CD14-positive monocyte (primary cell): Measurements from ENCODE around the gene PPIL4. TPM values are rescaled to one million over a fixed set of nuclear protein-coding genes. Genes with fewer than 3 reads are reported as not detected.
A peak's percentile ranks its signal among the peaks of the same experiment; 100 is the strongest.

Experiments used
- DNase-seq, 3 donors: peaks; one replicate each; pipeline ENCODE4 v3.0.0-alpha.2; 2011 to 2022
- H2AFZ ChIP-seq: 2 replicates; pipeline ENCODE4 v1.6.0; 2012; ENCODE audit warnings: mild to moderate bottlenecking, low read depth, low read length, inconsistent platforms; ENCODE audit not compliant: insufficient read depth, poor library complexity, severe bottlenecking
- H3K27ac ChIP-seq, 2 donors: 1 replicate in 1 of 2; 2 replicates in 1 of 2; pipeline ENCODE4 v1.5.1; 2012 to 2013; ENCODE audit warnings: low read length in 2 of 2, control low read depth in 1 of 2, inconsistent platforms in 1 of 2, low read depth in 1 of 2, mild to moderate bottlenecking in 1 of 2
- H3K27me3 ChIP-seq, 2 donors: one replicate each; pipeline versions ENCODE4 v1.6.0 to v1.6.1; 2011 to 2013; ENCODE audit warnings: low read length in 2 of 2; ENCODE audit not compliant: control insufficient read depth in 2 of 2, insufficient read depth in 2 of 2
- H3K36me3 ChIP-seq, 2 donors: replicated peaks in 1 of 2; 1 replicate in 1 of 2; 2 replicates in 1 of 2; pipeline versions ENCODE4 v1.5.1 to v1.6.1; 2012 to 2013; ENCODE audit warnings: low read length in 2 of 2, control low read depth in 1 of 2, inconsistent platforms in 1 of 2, mild to moderate bottlenecking in 1 of 2; ENCODE audit not compliant: insufficient read depth in 2 of 2, control insufficient read depth in 1 of 2
- H3K4me1 ChIP-seq, 2 donors: 1 replicate in 1 of 2; 2 replicates in 1 of 2; pipeline versions ENCODE4 v1.5.1 to v1.6.1; 2012 to 2013; ENCODE audit warnings: low read length in 2 of 2, control low read depth in 1 of 2, inconsistent platforms in 1 of 2, mild to moderate bottlenecking in 1 of 2, moderate library complexity in 1 of 2; ENCODE audit not compliant: insufficient read depth in 2 of 2, control insufficient read depth in 1 of 2
- H3K4me2 ChIP-seq: replicated peaks from 2 replicates; pipeline ENCODE3; 2012; ENCODE audit warnings: low read length, moderate library complexity, mild to moderate bottlenecking; ENCODE audit not compliant: poor library complexity, severe bottlenecking; ENCODE audit errors: extremely low read depth
- H3K4me3 ChIP-seq, 3 experiments: fragments of 200-600 bp in 1 of 3; sonication (generic) in 1 of 3; replicated peaks in 1 of 3; 1 replicate in 2 of 3; 2 replicates in 1 of 3; pipeline ENCODE4 v1.5.1; 2011 to 2013; ENCODE audit warnings: low read length in 3 of 3, mild to moderate bottlenecking in 3 of 3, control low read depth in 2 of 3, low read depth in 2 of 3, inconsistent platforms in 1 of 3, moderate library complexity in 1 of 3
- H3K79me2 ChIP-seq: 2 replicates; pipeline ENCODE4 v1.6.0; 2012; ENCODE audit warnings: mild to moderate bottlenecking, control low read depth, inconsistent platforms, low read length, moderate library complexity; ENCODE audit not compliant: insufficient read depth
- H3K9ac ChIP-seq: 2 replicates; pipeline ENCODE4 v1.6.0; 2017; ENCODE audit warnings: low read length, mild to moderate bottlenecking; ENCODE audit not compliant: insufficient read depth, poor library complexity, severe bottlenecking
- H3K9me3 ChIP-seq, 2 donors: replicated peaks in 1 of 2; 1 replicate in 1 of 2; 2 replicates in 1 of 2; pipeline versions ENCODE4 v1.5.1 to v1.6.1; 2012 to 2013; ENCODE audit warnings: low read length in 2 of 2, control low read depth in 1 of 2; ENCODE audit not compliant: control insufficient read depth in 1 of 2, insufficient read depth in 1 of 2
- H4K20me1 ChIP-seq: 2 replicates; pipeline ENCODE4 v1.6.0; 2012; ENCODE audit warnings: mild to moderate bottlenecking, low read length, control low read depth, moderate library complexity; ENCODE audit not compliant: insufficient read depth
- H3K27ac Mint-ChIP-seq, 7 donors: one replicate each; pipeline ENCODE4 v1.8.0; 2020; ENCODE audit warnings: mild to moderate bottlenecking in 7 of 7, mixed read lengths in 7 of 7, moderate library complexity in 6 of 7, inconsistent platforms in 2 of 7
- H3K27me3 Mint-ChIP-seq, 3 donors: one replicate each; pipeline ENCODE4 v1.8.0; 2021 to 2022; ENCODE audit warnings: low read depth in 3 of 3, mild to moderate bottlenecking in 3 of 3, mixed read lengths in 3 of 3, moderate library complexity in 3 of 3, inconsistent platforms in 1 of 3
- H3K36me3 Mint-ChIP-seq, 2 donors: one replicate each; pipeline ENCODE4 v1.8.0; 2020; ENCODE audit warnings: mixed read lengths in 2 of 2, inconsistent platforms in 1 of 2, mild to moderate bottlenecking in 1 of 2
- H3K4me1 Mint-ChIP-seq: one replicate; pipeline ENCODE4 v1.8.0; 2020; ENCODE audit warnings: mild to moderate bottlenecking, mixed read lengths
- H3K4me3 Mint-ChIP-seq, 2 donors: one replicate each; pipeline ENCODE4 v1.8.0; 2020; ENCODE audit warnings: mild to moderate bottlenecking in 2 of 2, mixed read lengths in 2 of 2, moderate library complexity in 1 of 2
- H3K9me3 Mint-ChIP-seq, 7 donors: one replicate each; pipeline ENCODE4 v1.8.0; 2020 to 2022; ENCODE audit warnings: mixed read lengths in 7 of 7, mild to moderate bottlenecking in 6 of 7, moderate library complexity in 6 of 7, inconsistent platforms in 2 of 7
- WGBS: methylation state at CpG from one replicate; pipeline ENCODE4 v1.1.5; 2013; ENCODE audit warnings: missing lambda C conversion rate; ENCODE audit not compliant: insufficient coverage; 5-methylcytosine and 5-hydroxymethylcytosine counted together
- intact Hi-C, 2 donors: fragments of 100-400 bp; cut with micrococcal nuclease; formaldehyde crosslinking; loops; one replicate each; pipeline versions ENCODE4 v1.15.0 to v1.15.1; 2023
- polyA plus RNA-seq, 3 donors: library from polyadenylated mRNA; depleted of rRNA in 1 of 3; unstranded in 2 of 3; stranded (reverse) in 1 of 3; fragments of 300-500 nt in 2 of 3; fragments of >200 nt in 1 of 3; fragmentation: Illumina TruSeq in 2 of 3; gene quantifications; 1 replicate in 2 of 3; 2 replicates in 1 of 3; pipeline ENCODE4 v1.2.3, GENCODE V29; 2012 to 2021
- TF ChIP-seq, protein P1 (sequence below): fragments of 200-600 bp; IDR thresholded peaks from one replicate; pipeline ENCODE4 v1.8.0; 2022; ENCODE audit warnings: antibody characterized with exemption, mild to moderate bottlenecking

PPIL4 gene
- polyA plus RNA-seq, 3 donors: 3.5 to 9.2 (median 4.4) TPM

GRCh38 chr6:149489967-149490366, 55.9 kb downstream of the PPIL4 start:
- H3K27ac ChIP-seq: no peak overlapping the region
- Mint-ChIP-seq H3K36me3 (no peaks in the 10 kb centered on the region), H3K27ac (peak overlapping the region in 2 of 7 donors; percentile 82 to 83), H3K9me3 (no peaks in the 10 kb centered on the region), H3K4me1 (peaks cover 33% of the 10 kb centered on the region), H3K4me3 (no peak overlapping the region), H3K27me3 (peaks cover 0 to 2% (median 0%) of the 10 kb centered on the region in 3 donors)
- 86% methylated on average over 2 of the region's 4 CpGs for WGBS
- DNase-seq: no peak
- no peaks in the 10 kb centered on the region for H4K20me1 ChIP-seq
- H3K4me1 ChIP-seq: peaks cover 8 to 9% of the 10 kb centered on the region in 2 donors
- no peak overlapping the region for H2AFZ ChIP-seq
- no peak overlapping the region for H3K9ac ChIP-seq
- no peaks in the 10 kb centered on the region for H3K9me3 ChIP-seq
- intact Hi-C loops: no loop called here
- H3K4me2 ChIP-seq: no peak overlapping the region
- TF ChIP-seq, protein P1, sequence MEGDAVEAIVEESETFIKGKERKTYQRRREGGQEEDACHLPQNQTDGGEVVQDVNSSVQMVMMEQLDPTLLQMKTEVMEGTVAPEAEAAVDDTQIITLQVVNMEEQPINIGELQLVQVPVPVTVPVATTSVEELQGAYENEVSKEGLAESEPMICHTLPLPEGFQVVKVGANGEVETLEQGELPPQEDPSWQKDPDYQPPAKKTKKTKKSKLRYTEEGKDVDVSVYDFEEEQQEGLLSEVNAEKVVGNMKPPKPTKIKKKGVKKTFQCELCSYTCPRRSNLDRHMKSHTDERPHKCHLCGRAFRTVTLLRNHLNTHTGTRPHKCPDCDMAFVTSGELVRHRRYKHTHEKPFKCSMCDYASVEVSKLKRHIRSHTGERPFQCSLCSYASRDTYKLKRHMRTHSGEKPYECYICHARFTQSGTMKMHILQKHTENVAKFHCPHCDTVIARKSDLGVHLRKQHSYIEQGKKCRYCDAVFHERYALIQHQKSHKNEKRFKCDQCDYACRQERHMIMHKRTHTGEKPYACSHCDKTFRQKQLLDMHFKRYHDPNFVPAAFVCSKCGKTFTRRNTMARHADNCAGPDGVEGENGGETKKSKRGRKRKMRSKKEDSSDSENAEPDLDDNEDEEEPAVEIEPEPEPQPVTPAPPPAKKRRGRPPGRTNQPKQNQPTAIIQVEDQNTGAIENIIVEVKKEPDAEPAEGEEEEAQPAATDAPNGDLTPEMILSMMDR: no peak
- no peaks in the 10 kb centered on the region for H3K36me3 ChIP-seq
- no peaks in the 10 kb centered on the region for H3K27me3 ChIP-seq
- H3K4me3 ChIP-seq: no peak overlapping the region
- no peaks in the 10 kb centered on the region for H3K79me2 ChIP-seq

DNA sequence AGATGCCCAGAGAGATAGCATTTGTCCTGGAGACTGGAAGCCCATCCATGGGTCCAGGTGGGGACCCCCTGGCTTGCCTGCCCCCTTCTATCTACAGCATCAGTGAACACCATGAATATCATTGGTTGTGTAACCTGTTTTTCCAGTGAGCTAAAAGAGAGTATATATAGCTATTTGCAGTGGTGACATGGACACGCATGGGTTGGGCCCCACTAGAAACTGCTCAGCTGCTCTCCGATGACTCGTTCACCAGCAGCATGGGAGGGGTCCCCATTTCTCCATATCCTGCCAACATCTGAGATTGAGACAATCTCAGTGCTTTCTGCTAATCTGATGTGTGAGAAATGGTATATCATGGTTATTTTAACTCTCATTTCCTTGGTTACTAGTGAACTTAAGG, 57.0 kb downstream of the PPIL4 start:
- Mint-ChIP-seq H3K36me3 (no peaks in the 10 kb centered on the region), H3K27me3 (peaks cover 0 to 5% (median 2%) of the 10 kb centered on the region in 3 donors), H3K27ac (peak overlapping the region in 3 of 7 donors; percentile 66 to 94 (median 93)), H3K4me1 (peaks cover 43% of the 10 kb centered on the region), H3K9me3 (no peaks in the 10 kb centered on the region), H3K4me3 (peak overlapping the region in 1 of 2 donors; percentile 4)
- H2AFZ ChIP-seq: no peak overlapping the region
- H3K4me2 ChIP-seq: no peak overlapping the region
- H3K4me3 ChIP-seq: no peak overlapping the region
- no peaks in the 10 kb centered on the region for H3K79me2 ChIP-seq
- no peaks in the 10 kb centered on the region for H3K27me3 ChIP-seq
- no peaks in the 10 kb centered on the region for H3K36me3 ChIP-seq
- H3K9me3 ChIP-seq: no peaks in the 10 kb centered on the region
- H3K4me1 ChIP-seq: peaks cover 20% of the 10 kb centered on the region in 2 donors
- H3K27ac ChIP-seq: no peak overlapping the region
- H4K20me1 ChIP-seq: no peaks in the 10 kb centered on the region
- no peak overlapping the region for H3K9ac ChIP-seq
- no CpG with 5 or more reads among the region's 3 CpGs for WGBS
- intact Hi-C loops: no loop called here
- TF ChIP-seq, protein P1: no peak
- DNase-seq: peak in 1 of 3 donors; percentile 83
